SK-MEL-5 (cell line): ENCODE measurements around the gene ABCA3. TPM values are rescaled to one million over a fixed set of nuclear protein-coding genes. Genes with fewer than 3 reads are reported as not detected.

Experiments used
- DNase-seq: peaks from one replicate; pipeline ENCODE4 v3.0.0-alpha.2; 2016; ENCODE audit warnings: low read depth, low spot score
- in situ Hi-C: cut with HindIII; loops from 2 replicates; pipeline ENCODE4 v1.10.0; 2016; ENCODE audit warnings: low sequenced_read_pairs, high pct_unique_total_duplicates, low pct_unique_long_range_greater_than_20kb
- small RNA-seq, 2 experiments: library from RNA; depleted of rRNA; stranded (forward); fragments of <200 nt; gene quantifications; one replicate each; pipeline ENCODE3, GENCODE V24; 2014
- total RNA-seq: library from RNA; depleted of rRNA; stranded (reverse); fragments of >200 nt; shearing (Covaris generic); gene quantifications from 2 replicates; pipeline ENCODE4 v1.2.3, GENCODE V29; 2014; rRNA removed

The ABCA3 gene
- total RNA-seq, 1 experiment from 2014 or later, result 0.24 TPM

DNA sequence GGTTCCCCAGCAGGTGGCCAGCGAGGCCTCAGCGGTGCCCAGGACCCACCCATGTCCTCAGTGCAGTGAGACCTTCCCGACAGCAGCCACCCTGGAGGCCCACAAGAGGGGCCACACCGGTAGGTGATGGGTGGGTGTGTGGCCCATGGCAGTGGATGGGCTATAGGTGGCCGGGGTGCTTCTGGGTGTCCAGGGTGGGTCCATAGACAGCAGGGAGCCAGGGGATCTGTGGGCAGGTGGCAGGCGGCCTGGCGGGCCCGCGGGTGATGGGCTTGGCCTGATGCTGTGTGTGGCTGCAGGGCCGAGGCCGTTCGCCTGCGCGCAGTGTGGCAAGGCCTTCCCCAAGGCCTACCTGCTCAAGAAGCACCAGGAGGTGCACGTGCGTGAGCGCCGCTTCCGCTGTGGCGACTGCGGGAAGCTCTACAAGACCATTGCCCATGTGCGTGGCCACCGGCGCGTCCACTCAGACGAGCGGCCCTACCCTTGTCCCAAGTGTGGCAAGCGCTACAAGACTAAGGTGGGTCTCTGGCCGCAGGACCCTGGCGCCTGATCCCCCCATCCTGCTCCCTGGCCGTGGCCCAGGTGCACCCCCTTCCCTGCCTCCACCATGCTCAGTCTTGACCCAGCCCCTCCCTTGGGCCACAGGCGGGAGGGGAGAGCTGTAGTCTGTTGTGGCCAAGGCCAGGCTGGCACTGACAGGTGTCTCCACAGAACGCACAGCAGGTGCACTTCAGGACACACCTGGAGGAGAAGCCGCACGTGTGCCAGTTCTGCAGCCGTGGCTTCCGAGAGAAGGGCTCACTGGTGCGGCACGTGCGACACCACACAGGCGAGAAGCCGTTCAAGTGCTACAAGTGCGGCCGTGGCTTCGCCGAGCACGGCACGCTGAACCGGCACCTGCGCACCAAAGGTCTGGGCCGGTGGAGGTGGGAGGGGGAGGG lies 106.4 kb downstream of the ABCA3 start:
- in situ Hi-C loops, result no loop called here

DNA sequence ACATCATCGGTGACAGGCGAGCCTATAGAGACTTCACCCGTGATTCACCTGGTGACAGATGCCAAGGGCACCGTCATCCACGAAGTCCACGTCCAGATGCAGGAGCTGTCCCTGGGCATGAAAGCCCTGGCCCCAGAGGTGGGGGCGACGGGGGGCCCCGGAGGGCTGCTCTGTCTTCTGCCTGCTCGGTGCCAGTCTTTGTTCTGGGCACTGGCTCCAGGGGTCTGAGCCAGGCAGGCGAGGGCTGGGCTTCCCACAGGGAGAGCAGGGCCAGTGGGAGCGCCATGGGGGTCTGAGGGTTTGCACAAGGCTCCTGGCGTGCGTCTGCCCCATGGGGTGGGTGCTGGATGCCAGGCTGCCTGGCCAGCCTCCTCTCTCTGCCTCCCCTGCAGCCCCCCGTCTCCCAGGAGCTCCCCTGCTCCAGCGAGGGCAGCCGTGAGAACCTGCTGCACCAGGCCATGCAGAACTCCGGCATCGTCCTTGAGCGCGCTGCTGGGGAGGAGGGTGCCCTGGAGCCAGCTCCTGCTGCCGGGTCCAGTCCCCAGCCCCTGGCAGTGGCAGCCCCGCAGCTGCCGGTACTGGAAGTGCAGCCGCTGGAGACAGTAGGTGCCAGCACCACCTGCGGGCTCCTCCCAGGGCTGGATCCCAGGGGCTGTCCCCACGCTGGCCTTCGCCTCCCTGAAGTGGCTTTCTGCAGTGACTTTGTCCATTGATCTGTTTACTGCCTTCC lies 107.3 kb downstream of the ABCA3 start:
- no peak for DNase-seq
- in situ Hi-C loops, result no loop called here

More for the DNA sequence above, 106.4 kb downstream of the ABCA3 start:
- DNase-seq, result no peak

DNA sequence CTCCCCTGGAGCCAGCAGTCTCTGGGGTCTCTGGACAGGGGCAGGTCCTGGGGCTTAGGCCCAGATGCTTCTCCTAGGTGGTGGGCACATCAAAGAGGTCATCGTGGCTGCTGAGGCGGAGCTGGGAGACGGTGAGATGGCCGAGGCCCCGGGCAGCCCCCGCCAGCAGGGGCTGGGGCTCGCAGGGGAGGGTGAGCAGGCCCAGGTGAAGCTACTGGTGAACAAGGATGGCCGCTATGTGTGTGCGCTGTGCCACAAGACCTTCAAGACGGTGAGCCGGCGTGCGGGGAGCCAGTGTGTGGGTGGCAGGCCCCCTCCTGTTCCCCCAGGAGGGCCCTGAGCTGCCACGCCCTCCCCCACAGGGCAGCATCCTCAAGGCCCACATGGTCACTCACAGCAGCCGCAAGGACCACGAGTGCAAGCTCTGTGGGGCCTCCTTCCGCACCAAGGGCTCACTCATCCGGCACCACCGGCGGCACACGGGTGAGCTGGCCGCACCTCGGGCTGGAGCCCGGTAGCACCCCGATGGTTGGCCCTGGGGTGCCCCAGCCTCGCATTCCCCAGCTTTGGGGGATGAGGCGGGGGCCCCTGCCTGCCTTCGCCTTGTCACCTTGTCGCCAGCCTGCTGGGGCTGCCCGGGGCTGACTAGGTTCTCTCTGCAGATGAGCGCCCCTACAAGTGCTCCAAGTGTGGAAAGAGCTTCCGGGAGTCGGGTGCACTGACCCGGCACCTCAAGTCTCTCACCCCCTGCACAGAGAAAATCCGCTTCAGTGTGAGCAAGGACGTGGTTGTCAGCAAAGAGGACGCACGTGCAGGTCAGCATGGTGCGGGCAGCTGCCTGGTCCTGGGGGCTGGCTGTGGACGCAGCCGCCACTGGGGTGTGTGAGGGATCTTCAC lies 108.2 kb downstream of the ABCA3 start:
- in situ Hi-C loops, result no loop called here
- no peak for DNase-seq

DNA sequence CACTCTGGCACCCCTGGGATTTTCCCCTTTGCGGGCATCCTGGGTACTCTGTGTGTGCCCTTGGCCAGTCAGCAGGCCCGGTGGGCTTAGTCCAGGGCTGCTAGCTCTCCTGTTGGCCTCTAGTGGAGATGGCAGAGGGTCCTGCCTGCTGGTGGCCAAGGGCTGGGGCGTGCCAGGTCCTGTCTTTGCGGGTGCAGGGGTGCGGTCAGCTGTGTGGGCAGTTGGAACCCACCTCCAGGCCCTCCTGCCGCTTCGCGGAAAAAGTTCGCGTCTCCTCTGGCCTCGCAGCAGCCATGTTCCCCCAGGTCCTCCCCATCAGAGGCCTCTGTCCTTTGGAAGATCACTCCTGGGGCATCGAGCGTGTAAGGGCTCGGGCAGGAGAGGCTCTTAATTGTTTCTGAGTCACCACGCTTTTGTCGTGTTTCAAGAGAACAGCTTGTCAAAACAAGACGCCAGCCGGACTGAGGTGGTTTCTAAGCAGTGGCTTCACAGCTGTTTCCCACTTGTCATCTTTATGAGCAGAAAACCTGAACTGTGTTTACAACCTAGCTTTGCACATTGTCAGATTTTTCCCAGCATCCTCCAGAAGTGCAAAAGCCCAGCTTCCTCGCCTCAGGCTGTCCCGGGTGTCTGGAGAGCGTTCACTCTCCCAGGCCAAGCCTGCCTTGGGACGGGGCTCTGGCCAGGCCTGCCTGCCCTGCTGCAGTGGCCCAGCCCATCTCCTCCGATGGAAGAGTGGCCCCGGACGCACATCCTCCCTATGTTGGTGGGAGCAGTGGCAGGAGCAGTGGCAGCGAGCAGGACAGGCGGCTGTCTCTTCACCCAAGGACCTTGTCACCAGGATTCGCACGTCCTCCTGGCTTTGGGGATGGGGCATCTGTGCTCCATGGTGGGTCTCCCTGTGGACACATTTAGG lies 109.3 kb downstream of the ABCA3 start:
- DNase-seq, result no peak
- in situ Hi-C loops, result no loop called here

DNA sequence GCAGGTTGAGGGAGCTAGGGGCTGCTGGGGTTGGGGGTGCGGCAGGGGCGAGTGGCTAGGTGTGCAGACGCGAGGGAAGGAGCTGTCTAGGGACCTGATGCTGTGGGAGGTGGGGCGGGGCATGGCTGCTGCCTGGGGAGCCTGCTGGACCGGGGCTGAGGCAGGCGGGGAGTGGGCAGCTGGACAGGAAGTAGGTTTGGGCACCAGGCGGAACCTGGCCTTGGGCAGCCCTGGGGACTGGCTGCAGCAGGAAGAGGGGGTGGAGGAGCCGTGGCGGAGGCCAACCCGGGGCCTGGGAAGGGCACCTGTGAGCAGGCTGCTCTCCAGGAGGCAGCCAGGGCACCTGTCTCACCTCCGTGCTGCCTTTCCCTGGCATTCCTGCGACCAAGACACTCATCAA lies 110.2 kb downstream of the ABCA3 start:
- in situ Hi-C loops, result no loop called here
- no peak for DNase-seq

DNA sequence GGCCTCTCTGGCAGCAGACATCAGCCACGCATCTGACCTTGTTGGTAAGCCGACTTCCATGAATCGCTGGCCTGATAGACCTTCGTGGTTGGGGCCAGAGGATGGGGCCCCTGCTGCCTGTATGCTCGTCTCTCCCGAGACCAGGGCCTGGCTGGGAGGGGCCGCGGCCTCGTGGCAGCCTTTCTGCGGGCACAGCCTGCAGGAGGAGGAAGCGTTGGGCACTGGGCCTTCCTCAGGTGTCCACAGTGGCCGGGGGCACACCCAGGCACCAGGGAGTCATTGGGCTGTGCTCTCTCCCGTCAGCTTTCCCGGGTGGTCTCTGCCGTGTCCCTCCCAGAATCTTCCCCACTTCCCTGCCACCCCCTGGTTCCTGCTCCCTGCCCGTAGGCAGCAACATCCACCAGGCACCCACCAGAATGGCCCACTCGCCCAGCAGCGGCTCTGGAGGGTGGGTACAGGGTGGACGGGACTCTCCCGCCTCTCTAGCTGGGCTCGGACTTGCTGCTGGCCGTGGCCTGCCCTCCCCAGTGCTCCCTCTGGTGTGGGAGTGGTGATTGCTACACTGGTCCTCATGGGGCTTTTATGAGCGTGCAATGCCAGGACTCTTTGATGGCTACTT lies 110.8 kb downstream of the ABCA3 start:
- in situ Hi-C loops, result no loop called here
- no peak for DNase-seq

DNA sequence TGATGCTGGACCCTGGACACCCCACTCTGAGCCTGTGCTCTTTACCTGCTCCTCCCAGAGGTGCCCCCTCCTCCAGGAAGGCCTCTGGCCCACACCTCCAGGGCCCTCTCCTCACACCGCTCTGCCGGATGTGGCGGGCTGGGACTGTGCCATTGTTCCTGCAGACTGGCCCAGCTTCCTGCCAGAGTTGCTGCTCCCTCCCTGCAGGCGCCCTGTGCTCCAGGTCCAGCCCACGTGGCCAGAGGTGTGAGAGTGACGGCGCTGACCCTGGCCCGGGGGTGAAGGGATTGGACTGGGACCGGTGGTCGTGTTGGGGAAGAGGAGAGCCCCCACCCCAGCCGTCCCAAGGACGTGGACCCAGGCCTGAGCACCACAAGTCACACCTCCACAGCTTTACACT lies 111.4 kb downstream of the ABCA3 start:
- in situ Hi-C loops, result no loop called here
- no peak for DNase-seq

DNA sequence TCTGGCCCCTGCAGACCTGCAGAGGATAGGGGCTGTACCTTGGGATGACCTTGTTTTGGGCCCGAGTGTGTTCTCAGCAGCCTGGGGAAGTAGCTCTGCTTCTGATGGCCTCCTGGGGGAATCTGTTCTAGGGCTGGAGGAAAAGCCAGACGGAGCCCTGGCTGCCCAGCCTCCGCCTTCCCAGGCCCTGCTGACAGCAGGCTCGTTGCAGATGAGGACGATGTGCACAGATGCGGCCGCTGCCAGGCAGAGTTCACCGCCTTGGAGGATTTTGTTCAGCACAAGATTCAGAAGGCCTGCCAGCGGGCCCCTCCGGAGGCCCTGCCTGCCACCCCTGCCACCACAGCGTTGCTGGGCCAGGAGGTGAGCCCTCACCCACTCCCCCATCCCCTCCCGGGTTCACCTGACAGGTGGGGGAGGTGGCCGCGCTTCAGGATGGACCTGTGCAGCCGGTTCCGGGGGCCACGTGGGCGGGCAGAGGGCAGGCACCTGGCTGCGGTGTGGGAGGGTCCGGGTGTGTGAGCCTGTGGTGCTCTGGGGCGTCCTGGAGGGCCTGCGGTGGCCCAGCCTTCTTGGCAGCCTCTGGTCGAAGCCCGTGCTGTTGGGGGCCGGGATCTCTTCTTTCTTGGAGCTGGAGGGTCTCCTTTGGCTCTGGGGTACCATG lies 112.2 kb downstream of the ABCA3 start:
- DNase-seq, result no peak
- in situ Hi-C loops, result no loop called here

DNA sequence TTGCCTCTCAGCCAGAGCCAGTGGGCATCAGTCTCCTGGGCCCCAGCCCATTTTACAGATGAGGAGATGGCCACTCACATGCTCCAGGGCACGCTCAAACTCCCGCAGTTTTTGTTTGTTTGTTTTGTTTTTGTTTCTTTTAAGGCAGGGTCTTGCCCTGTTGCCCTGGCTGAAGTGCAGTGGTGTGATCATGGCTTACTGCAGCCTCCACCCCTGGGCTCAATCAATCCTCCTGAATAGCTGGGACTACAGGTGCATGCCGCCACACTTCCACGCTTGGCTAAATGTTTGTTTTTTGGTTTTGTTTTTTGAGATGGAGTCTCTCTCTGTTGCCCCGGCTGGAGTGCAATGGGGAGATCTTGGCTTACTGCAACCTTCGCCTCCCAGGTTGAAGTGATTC lies 113.6 kb downstream of the ABCA3 start:
- in situ Hi-C loops, result no loop called here
- DNase-seq, result no peak

DNA sequence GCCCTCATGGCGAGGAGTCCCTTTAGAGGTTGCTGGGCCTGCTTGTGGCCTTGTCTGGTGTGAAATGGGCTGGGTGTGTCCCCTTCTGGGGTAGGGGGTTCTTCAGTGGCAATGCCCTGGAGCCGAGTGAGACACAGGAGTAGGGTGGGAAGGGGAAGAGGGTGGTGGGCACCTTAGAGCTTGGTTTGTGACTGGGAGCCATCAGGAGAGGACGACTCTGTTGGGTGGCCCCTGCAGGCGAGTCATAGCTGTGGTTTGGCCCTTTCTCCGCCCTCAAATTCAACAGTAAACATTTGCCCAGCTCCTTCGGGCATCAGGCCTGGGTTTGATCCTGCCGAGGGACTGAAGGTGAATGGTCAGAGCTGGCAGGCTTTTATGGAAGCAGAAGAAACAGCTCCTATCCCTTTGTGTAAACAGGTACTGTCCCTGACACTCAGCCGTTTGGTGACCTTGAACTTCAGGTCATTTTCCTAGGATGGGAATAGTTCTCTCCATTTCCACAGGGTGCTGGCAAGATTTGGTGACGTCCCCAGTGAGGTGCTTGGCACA lies 114.2 kb downstream of the ABCA3 start:
- in situ Hi-C loops, result no loop called here
- no peak for DNase-seq

Small RNA genes within 50 kb of the gene (small RNA-seq; reads per million reads assigned to genes)
- gene MIR3677, result 0 reads per million in 2 experiments
- 0 reads per million in 2 experiments for gene MIR4717

Other genes with a start within 250 kb of the ABCA3 start
- 18.7 and 18.8 TPM in 2 replicates for gene PKD1, start 204.8 kb downstream of the ABCA3 start, total RNA-seq
- 0.27 and 0.40 TPM in 2 replicates for gene RAB26, start 192.1 kb downstream of the ABCA3 start, total RNA-seq
- 59.3 and 62.4 TPM in 2 replicates for gene TRAF7, start 184.9 kb downstream of the ABCA3 start, total RNA-seq
- gene CASKIN1, start 144.1 kb downstream of the ABCA3 start, total RNA-seq, result 0.67 and 0.95 TPM in 2 replicates
- 29.9 and 33.4 TPM in 2 replicates for gene MLST8, start 135.3 kb downstream of the ABCA3 start, total RNA-seq
- gene BRICD5, start 129.9 kb downstream of the ABCA3 start, total RNA-seq, result 0.96 and 1.6 TPM in 2 replicates
- 13.6 and 15.1 TPM in 2 replicates for gene PGP, start 125.9 kb downstream of the ABCA3 start, total RNA-seq
- 17.5 and 19.0 TPM in 2 replicates for gene E4F1, start 117.1 kb downstream of the ABCA3 start, total RNA-seq
- 1.0 and 1.3 TPM in 2 replicates for gene DNASE1L2, start 104.3 kb downstream of the ABCA3 start, total RNA-seq
- gene ECI1, start 89.1 kb downstream of the ABCA3 start, total RNA-seq, result 44.5 and 47.7 TPM in 2 replicates
- gene RNPS1, start 72.6 kb downstream of the ABCA3 start, total RNA-seq, result 101 and 113 TPM in 2 replicates
- gene CCNF, start 88.7 kb upstream of the ABCA3 start, total RNA-seq, result 12.9 and 14.5 TPM in 2 replicates
- gene TEDC2, start 119.4 kb upstream of the ABCA3 start, total RNA-seq, result 12.1 and 15.2 TPM in 2 replicates
- gene NTN3, start 130.6 kb upstream of the ABCA3 start, total RNA-seq, result 0.21 TPM in 1 of 2 replicates, not detected in the other
- 5.7 and 9.3 TPM in 2 replicates for gene TBC1D24, start 134.4 kb upstream of the ABCA3 start, total RNA-seq
- gene ATP6V0C, start 173.2 kb upstream of the ABCA3 start, total RNA-seq, result 77.8 and 90.0 TPM in 2 replicates
- 119 and 124 TPM in 2 replicates for gene AMDHD2, start 179.6 kb upstream of the ABCA3 start, total RNA-seq
- gene CEMP1, start 190.7 kb upstream of the ABCA3 start, total RNA-seq, result not detected in 2 replicates
- gene PDPK1, start 197.3 kb upstream of the ABCA3 start, total RNA-seq, result 12.3 and 16.3 TPM in 2 replicates